ENCODE data around the gene PIGZ.

The PIGZ gene

GRCh38 chr3:196995646-196996355, 27.2 kb upstream of the PIGZ start:
- Histone ChIP-seq H3K36me3 (replicated peaks; ENCODE audit: low read depth, low read length) (no peaks in the 10 kb centered on the region), H2AFZ (ENCODE audit: low read depth, low read length) (no peak overlapping the region), H3K9ac (ENCODE audit: low read length) (no peak overlapping the region), H4K20me1 (ENCODE audit: insufficient read depth, low read length) (no peaks in the 10 kb centered on the region), H3K27ac (ENCODE audit: low read length) (no peak overlapping the region), H3K27me3 (ENCODE audit: low read depth, low read length) (no peaks in the 10 kb centered on the region), H3K4me2 (ENCODE audit: low read length) (no peak overlapping the region), H3K4me3 (ENCODE audit: low read length) (no peak overlapping the region), H3K79me2 (ENCODE audit: low read length) (no peaks in the 10 kb centered on the region), H3K4me1 (ENCODE audit: low read length) (peaks cover 8% of the 10 kb centered on the region), H3K9me3 (ENCODE audit: insufficient read depth, low read length) (no peaks in the 10 kb centered on the region)
- TF ChIP-seq EZH2phosphoT487 (IDR thresholded peaks at IDR 0.05; ENCODE audit: low read depth), result no peak
- TF ChIP-seq, protein P1, sequence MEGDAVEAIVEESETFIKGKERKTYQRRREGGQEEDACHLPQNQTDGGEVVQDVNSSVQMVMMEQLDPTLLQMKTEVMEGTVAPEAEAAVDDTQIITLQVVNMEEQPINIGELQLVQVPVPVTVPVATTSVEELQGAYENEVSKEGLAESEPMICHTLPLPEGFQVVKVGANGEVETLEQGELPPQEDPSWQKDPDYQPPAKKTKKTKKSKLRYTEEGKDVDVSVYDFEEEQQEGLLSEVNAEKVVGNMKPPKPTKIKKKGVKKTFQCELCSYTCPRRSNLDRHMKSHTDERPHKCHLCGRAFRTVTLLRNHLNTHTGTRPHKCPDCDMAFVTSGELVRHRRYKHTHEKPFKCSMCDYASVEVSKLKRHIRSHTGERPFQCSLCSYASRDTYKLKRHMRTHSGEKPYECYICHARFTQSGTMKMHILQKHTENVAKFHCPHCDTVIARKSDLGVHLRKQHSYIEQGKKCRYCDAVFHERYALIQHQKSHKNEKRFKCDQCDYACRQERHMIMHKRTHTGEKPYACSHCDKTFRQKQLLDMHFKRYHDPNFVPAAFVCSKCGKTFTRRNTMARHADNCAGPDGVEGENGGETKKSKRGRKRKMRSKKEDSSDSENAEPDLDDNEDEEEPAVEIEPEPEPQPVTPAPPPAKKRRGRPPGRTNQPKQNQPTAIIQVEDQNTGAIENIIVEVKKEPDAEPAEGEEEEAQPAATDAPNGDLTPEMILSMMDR (IDR thresholded peaks at IDR 0.05; ENCODE audit: low read depth, low read length), result no peak

DNA sequence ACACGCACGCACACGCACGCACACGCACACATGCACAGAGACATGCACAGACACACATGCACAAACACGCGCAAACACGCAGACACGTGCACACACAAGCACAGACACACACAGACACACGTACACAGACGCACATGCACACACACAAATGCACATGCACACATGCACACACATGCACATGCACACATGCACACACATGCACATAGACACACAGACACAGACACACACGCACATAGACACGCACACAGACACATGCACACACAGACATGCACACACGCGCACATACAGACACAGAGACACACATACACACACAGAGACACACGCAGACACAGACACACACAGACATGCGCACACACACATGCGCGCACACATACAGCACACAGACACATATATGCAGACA, 26.4 kb upstream of the PIGZ start:
- TF ChIP-seq EZH2phosphoT487 (IDR thresholded peaks at IDR 0.05; ENCODE audit: low read depth), result no peak
- TF ChIP-seq, protein P1 (IDR thresholded peaks at IDR 0.05; ENCODE audit: low read depth, low read length), result no peak
- Histone ChIP-seq H2AFZ (ENCODE audit: low read depth, low read length) (no peak overlapping the region), H3K4me1 (ENCODE audit: low read length) (peaks cover under 1% of the 10 kb centered on the region), H4K20me1 (ENCODE audit: insufficient read depth, low read length) (no peaks in the 10 kb centered on the region), H3K4me2 (ENCODE audit: low read length) (no peak overlapping the region), H3K9me3 (ENCODE audit: insufficient read depth, low read length) (no peaks in the 10 kb centered on the region), H3K27ac (ENCODE audit: low read length) (no peak overlapping the region), H3K79me2 (ENCODE audit: low read length) (no peaks in the 10 kb centered on the region), H3K9ac (ENCODE audit: low read length) (no peak overlapping the region), H3K27me3 (ENCODE audit: low read depth, low read length) (no peaks in the 10 kb centered on the region), H3K4me3 (ENCODE audit: low read length) (no peak overlapping the region), H3K36me3 (replicated peaks; ENCODE audit: low read depth, low read length) (no peaks in the 10 kb centered on the region)

DNA sequence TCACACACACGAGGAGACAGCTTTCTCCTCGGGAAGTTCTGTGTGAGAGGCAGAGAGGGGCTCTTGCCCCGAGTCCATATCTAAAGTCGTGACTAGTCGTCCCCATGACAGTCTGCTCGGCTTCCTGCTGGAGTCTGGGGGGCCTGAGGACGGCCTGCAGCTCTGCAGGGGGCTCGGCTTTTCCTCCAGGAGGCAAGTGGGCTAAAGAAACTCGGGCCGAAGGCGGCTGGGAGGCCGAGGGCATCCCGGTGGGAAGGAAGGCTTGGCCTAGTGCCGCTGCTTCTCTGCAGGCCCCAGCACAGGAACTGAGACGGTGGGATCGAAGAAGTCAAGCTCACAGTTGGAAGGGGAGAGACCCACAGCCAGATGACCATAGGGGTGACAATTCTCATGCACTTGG, 25.4 kb upstream of the PIGZ start:
- Histone ChIP-seq H3K27ac (ENCODE audit: low read length) (no peak overlapping the region), H3K4me2 (ENCODE audit: low read length) (no peak overlapping the region), H4K20me1 (ENCODE audit: insufficient read depth, low read length) (no peaks in the 10 kb centered on the region), H3K4me1 (ENCODE audit: low read length) (no peaks in the 10 kb centered on the region), H3K4me3 (ENCODE audit: low read length) (no peak overlapping the region), H3K36me3 (replicated peaks; ENCODE audit: low read depth, low read length) (no peaks in the 10 kb centered on the region), H3K9me3 (ENCODE audit: insufficient read depth, low read length) (no peaks in the 10 kb centered on the region), H3K9ac (ENCODE audit: low read length) (no peak overlapping the region), H3K27me3 (ENCODE audit: low read depth, low read length) (no peaks in the 10 kb centered on the region), H3K79me2 (ENCODE audit: low read length) (no peaks in the 10 kb centered on the region), H2AFZ (ENCODE audit: low read depth, low read length) (no peak overlapping the region)
- TF ChIP-seq, protein P1 (IDR thresholded peaks at IDR 0.05; ENCODE audit: low read depth, low read length), result no peak
- TF ChIP-seq EZH2phosphoT487 (IDR thresholded peaks at IDR 0.05; ENCODE audit: low read depth), result no peak

GRCh38 chr3:196992461-196993065, 23.9 kb upstream of the PIGZ start:
- H3K4me1 ChIP-seq (ENCODE audit: low read length), result peaks cover 5% of the 10 kb centered on the region; the same call in 1 of the 2 replicates
- no peak for TF ChIP-seq EZH2phosphoT487 (IDR thresholded peaks at IDR 0.05; ENCODE audit: low read depth)
- TF ChIP-seq, protein P1 (IDR thresholded peaks at IDR 0.05; ENCODE audit: low read depth, low read length), result no peak
- H4K20me1 ChIP-seq (ENCODE audit: insufficient read depth, low read length), result no peaks in the 10 kb centered on the region
- H3K9me3 ChIP-seq (ENCODE audit: insufficient read depth, low read length), result no peaks in the 10 kb centered on the region
- H3K27ac ChIP-seq (ENCODE audit: low read length), result no peak overlapping the region
- H3K27me3 ChIP-seq (ENCODE audit: low read depth, low read length), result no peaks in the 10 kb centered on the region
- H3K4me3 ChIP-seq (ENCODE audit: low read length), result no peak overlapping the region
- no peaks in the 10 kb centered on the region for H3K36me3 ChIP-seq (replicated peaks; ENCODE audit: low read depth, low read length)
- H3K4me2 ChIP-seq (ENCODE audit: low read length), result no peak overlapping the region
- no peak overlapping the region for H3K9ac ChIP-seq (ENCODE audit: low read length)
- H3K79me2 ChIP-seq (ENCODE audit: low read length), result no peaks in the 10 kb centered on the region
- H2AFZ ChIP-seq (ENCODE audit: low read depth, low read length), result no peak overlapping the region

All from OCI-LY3 (cell line).